NCI-H526 treated with DMSO at 0.1 percent for 48 hours (cell line): ENCODE data around the gene MST1.

Source experiments
- DNase-seq: peaks from one replicate; lab custom pipeline; 2025; lab: John Stamatoyannopoulos, UW

MST1 gene

DNA sequence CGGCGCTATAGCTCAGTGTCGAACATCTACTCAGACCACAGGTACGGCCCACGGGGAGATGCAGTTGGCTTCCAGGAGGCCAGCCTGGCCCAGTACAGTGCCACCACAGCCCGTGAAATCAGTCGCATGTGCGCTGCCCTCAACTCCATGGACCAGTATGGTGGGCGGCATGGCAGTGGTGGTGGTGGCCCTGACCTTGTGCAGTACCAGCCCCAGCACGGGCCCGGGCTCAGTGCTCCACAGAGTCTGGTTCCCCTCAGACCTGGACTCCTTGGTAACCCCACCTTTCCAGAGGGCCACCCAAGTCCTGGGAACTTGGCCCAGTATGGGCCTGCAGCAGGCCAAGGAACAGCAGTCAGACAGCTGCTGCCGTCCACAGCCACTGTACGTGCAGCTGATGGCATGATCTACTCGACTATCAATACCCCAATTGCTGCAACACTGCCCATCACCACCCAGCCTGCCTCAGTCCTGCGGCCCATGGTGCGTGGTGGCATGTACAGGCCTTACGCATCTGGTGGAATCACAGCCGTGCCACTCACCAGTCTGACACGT lies 33.5 kb downstream of the MST1 start:
- no peak for DNase-seq

DNA sequence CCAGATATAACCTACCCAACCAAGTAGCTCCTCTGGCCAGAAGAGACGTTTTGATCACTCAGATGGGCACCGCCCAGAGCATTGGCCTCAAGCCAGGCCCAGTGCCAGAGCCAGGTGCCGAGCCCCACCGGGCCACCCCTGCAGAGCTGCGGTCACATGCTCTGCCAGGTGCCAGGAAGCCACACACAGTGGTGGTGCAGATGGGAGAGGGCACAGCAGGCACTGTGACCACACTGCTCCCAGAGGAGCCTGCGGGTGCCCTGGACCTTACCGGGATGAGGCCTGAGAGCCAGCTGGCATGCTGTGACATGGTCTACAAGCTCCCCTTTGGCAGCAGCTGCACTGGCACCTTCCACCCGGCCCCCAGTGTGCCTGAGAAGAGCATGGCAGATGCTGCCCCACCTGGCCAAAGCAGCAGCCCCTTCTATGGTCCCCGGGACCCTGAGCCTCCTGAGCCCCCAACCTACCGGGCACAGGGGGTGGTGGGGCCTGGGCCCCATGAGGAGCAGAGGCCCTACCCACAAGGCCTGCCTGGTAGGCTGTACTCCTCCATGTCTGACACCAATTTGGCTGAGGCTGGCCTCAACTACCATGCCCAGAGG lies 34.2 kb downstream of the MST1 start:
- DNase-seq: no peak

DNA sequence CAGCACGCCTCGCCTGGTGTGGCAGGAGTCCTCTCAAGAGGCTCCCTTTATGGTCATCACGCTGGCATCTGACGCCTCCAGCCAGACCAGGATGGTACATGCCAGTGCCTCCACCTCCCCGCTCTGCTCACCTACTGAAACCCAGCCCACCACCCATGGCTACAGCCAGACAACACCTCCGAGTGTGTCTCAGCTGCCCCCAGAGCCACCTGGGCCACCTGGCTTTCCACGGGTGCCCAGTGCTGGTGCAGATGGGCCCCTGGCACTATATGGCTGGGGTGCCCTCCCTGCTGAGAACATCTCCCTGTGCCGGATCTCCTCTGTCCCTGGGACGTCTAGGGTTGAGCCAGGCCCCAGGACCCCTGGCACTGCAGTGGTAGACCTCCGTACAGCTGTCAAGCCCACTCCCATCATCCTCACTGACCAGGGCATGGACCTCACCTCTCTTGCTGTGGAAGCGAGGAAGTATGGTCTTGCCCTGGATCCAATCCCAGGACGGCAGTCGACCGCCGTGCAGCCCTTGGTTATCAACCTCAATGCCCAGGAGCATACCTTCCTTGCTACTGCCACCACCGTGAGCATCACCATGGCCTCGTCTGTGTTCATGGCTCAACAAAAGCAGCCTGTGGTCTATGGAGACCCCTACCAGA lies 35.0 kb downstream of the MST1 start:
- no peak for DNase-seq

DNA sequence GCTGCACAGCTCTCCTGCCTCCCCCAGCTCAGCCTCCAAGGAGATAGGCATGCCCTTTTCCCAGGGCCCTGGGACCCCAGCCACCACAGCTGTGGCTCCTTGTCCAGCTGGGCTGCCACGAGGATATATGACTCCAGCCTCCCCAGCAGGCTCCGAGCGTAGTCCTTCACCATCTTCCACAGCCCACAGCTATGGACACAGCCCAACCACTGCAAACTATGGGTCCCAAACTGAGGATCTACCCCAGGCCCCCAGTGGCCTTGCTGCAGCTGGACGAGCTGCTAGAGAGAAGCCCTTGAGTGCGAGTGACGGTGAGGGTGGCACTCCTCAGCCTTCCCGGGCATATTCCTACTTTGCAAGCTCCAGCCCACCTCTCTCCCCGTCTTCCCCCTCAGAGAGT lies 35.7 kb downstream of the MST1 start:
- DNase-seq: no peak

DNA sequence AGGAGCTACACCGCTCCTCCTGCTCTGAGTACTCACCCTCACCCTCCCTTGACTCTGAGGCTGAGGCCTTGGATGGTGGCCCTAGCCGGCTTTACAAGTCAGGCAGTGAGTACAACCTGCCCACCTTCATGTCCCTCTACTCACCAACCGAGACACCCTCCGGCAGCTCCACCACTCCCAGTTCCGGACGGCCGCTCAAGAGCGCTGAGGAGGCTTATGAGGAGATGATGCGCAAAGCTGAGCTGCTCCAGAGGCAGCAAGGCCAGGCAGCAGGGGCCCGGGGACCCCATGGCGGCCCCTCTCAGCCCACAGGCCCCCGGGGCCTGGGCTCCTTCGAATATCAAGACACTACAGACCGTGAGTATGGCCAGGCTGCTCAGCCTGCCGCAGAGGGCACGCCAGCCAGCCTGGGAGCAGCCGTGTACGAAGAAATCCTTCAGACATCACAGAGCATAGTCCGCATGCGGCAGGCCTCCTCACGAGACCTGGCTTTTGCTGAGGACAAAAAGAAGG lies 36.3 kb downstream of the MST1 start:
- no peak for DNase-seq

DNA sequence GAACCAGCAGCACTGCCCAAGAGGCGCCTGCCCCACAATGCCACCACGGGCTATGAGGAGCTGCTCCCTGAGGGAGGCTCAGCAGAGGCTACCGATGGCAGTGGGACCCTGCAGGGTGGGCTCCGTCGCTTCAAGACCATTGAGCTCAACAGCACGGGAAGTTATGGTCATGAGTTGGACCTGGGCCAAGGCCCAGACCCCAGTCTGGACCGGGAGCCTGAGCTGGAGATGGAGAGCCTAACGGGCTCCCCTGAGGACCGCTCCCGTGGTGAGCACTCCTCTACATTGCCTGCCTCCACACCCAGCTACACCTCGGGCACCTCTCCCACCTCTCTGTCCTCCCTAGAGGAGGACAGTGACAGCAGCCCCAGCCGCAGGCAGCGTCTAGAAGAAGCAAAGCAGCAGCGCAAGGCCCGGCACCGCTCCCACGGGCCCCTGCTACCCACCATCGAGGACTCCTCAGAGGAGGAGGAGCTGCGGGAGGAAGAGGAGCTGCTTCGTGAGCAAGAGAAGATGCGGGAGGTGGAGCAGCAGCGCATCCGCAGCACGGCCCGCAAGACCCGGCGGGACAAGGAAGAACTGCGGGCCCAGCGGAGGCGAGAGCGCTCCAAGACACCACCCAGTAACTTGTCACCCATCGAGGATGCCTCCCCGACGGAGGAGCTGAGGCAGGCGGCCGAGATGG lies 36.9 kb downstream of the MST1 start:
- DNase-seq: no peak

DNA sequence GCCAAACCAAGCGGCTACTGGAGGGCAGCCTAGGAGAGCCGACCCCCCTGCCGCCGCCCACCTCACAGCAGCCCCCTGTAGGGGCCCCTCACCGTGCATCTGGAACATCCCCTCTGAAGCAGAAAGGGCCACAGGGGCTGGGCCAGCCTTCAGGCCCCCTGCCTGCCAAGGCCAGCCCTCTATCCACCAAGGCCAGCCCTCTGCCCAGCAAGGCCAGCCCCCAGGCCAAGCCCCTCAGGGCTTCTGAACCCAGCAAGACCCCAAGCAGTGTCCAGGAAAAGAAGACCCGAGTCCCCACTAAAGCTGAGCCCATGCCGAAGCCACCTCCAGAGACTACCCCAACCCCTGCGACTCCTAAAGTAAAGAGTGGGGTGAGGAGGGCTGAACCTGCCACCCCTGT lies 38.6 kb downstream of the MST1 start:
- no peak for DNase-seq

DNA sequence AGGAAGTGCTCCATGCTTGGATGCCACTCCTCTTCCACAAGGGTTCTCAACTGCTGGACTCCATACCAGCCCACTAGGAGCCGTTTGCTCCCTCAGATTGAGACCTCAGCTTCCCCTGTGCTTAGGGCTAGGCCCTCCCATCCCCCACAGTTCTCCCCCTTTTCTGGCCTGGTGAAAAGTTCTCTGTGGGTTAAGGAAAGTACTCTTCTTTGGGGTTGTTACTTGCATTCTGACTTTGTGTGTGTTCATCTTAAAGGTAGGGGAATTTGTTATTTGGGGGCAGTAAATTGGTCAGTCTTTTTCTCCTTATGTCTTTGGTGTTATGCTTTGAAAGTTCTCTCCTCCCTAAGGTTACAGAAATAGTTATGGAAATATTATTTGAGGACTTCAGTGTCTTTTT lies 39.1 kb downstream of the MST1 start:
- no peak for DNase-seq

DNA sequence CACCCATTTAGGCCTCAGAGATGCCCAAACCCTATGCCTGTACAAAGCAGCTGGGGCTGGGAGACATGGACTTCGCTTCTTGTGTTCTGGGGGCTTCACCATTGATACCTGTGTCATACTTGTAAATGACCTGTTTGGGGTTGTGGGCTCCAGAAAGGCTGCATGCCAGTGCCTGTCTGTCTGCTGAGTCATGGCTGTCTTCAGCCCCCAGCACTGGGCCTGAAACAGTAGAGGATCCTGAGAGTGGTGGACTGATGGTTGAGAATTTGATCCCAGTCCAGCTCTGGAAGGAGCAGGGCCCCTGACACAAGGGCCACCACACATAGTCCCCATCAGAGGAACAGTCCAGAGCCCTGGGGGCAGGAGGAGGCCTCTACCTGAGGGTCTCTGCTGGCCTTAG lies 39.7 kb downstream of the MST1 start:
- no peak for DNase-seq

DNA sequence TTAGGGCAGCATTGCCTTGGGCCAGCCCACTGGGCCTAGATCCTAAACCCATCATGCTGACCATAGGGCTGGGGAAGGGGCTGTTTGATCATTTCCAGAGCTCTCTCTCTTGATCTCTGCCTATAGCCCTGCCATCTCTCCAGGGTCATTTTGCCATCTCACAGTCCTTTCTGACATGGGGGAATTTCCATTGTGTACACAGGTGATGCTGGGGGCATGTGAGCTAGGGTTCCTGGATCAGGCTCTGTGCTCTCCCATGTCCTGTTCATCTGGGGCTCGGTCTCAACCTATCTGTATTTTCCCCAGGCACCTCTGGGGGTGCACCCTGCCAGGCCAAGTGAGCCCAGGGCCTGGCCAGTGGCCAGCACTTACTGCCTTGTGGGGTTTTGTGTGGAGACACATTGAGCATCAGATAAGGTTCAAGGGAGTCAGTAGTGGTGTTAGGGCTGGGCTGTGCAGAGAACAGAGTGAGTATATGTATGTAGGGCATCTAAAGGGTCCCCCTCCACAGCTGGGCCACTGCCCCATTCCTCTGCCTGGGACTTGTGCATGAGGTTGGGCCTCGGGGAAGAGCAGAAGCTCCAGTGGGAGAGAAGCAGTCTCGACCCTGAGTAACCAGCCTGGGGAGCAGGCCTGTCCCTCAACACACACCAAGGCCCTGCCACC lies 40.8 kb downstream of the MST1 start:
- no peak for DNase-seq

DNA sequence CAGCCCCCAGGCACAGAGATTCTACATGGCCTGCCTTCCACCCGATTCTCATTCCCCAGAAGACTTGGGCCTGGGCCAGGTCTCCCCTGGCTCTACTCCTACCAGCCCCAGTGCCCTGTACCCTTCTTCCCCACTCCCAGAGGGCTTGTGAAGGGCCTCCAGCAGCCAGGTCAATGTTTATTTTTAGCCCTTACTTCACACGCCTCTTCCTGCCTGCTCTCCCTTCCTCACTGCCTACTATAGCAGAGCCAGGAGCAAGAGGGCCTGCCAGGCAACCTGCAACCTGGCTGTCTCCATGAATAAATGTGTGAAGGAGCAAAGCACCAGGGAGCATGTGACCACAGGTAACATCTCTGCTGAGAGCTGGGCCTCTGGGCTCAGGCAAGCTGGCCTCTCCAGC lies 41.5 kb downstream of the MST1 start:
- no peak for DNase-seq

DNA sequence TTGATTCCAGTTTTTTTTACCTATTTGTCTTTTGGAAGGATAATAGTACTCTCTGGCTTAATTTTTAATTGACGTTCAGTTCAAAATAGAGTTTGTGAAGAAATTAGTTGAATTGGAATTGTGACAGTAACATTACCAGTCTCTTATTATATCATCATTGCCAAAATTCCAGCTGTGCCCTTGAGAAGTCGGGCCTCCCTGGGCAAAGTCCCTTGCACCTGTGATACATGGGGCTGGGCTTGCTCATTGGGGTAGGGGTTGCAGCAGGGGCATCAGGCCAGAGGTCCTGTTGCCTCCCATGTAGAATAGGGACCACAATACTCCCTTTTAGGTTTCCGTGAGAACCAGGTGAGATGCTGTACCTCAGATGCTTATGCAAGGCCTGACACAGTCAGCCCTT lies 43.0 kb downstream of the MST1 start:
- no peak for DNase-seq

DNA sequence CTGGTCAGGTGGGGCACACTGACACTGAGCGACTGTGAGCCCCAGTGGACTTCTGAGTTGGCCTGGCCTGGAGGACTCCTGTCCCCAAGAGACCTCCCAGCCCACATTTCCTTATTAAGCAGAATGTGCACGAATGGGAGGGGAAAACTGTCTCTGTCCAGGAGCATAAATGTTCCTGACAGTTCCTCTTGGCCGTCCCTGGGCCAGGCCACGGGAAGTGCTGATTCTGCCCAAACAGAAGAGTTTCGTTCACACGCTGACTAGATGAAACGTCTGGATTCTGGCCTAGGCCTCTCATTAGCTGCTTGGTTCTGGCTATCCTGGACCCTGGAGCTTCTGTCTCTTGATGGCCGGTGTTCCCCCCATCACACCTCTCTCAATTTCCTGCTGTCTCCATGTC lies 44.6 kb downstream of the MST1 start:
- DNase-seq: no peak

DNA sequence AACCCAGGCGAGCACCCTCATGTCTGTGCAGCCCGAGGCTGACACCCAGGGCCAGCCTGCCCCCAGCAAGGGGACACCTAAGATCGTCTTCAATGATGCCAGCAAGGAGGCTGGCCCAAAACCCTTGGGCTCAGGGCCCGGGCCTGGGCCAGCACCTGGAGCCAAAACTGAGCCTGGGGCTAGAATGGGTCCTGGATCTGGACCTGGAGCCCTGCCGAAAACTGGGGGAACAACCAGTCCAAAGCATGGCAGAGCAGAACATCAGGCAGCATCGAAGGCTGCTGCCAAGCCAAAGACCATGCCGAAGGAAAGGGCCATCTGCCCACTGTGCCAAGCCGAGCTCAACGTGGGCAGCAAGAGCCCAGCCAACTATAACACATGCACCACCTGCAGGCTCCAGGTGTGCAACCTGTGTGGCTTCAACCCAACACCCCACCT lies 46.5 kb downstream of the MST1 start:
- no peak for DNase-seq

DNA sequence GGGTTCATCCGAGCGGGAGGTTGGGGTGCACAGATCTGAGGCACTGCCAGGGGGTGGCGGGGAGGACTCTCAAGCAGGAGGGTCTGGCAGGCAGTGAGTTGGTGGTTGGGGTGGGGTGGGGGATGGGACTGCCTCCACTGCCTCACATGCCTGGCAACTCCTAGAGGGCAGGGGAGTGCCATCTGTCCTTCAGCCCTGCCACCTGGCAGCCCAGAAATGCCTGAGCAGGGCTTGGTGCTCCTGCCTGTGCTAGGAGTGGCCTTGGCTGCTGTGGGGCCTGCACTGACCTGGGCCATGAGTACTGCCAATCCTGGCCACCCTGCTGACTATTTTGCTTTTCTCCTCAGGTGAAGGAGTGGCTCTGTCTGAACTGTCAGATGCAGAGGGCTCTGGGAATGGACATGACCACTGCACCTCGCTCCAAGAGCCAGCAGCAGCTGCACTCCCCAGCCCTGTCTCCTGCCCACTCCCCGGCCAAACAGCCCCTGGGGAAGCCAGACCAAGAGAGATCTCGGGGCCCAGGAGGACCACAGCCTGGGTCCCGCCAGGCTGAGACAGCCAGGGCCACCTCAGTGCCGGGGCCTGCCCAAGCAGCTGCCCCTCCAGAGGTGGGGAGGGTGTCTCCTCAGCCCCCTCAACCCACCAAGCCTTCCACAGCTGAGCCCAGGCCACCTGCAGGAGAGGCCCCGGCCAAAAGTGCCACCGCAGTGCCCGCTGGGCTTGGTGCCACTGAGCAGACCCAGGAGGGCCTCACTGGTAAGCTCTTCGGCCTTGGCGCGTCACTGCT lies 47.2 kb downstream of the MST1 start:
- no peak for DNase-seq

DNA sequence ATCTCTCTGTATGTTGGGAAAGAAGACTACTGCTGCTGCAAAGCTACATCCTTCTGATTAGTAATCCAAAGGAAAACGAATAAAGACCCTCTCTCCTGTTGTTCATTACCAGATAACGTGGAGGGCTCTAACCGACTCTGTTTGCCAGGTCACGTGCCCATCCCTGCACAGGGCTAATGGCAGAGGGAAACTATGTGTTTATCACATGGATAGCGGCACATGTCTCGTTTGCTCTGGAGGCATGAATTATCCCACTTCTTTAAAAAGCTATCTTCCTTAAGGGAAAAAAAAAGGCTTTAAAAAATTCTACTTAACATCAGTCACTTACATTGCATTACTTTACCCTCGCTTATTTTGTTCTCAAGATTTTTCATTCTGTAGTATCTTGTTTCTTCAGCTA lies 48.0 kb downstream of the MST1 start:
- DNase-seq: no peak

DNA sequence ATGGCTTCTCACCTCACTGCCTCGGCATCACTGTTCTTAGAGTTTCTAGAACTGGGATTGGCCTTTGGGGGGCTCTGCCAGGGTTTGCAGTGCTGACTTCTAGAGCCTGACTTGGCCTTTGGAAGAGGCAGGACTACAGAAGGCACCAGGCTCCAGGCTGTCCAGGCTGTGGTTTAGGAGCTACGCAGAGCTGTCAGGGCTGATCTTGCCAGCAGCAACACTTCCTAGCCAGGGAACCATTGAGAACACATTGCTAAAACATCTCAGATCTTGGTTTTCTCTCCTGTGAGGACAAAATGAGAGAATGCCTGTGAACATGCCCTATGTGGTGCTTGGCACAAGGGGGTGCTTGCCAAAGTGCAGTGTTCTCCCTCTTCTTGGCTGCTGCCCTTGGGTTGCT lies 49.7 kb downstream of the MST1 start:
- DNase-seq: no peak

DNA sequence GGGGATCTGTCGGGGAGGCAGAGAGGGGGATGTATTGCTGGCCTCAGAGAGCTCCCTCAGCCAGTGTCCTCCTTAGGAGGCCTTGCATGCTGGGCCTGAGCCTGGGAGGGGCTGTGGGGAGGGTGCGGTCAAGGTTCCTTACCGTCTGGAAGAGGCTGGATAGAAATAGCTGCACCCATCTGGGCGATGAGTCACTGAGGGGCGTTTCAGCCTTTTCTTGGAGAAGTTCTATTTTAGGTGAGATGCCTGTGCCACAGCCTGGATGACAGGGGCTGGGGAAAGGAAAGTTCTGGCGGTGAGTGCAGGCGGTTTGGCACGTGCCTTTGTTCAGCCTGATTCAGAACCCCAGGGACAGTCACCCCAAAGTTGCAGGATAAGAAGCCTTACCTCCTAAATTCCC lies 50.8 kb downstream of the MST1 start:
- no peak for DNase-seq

DNA sequence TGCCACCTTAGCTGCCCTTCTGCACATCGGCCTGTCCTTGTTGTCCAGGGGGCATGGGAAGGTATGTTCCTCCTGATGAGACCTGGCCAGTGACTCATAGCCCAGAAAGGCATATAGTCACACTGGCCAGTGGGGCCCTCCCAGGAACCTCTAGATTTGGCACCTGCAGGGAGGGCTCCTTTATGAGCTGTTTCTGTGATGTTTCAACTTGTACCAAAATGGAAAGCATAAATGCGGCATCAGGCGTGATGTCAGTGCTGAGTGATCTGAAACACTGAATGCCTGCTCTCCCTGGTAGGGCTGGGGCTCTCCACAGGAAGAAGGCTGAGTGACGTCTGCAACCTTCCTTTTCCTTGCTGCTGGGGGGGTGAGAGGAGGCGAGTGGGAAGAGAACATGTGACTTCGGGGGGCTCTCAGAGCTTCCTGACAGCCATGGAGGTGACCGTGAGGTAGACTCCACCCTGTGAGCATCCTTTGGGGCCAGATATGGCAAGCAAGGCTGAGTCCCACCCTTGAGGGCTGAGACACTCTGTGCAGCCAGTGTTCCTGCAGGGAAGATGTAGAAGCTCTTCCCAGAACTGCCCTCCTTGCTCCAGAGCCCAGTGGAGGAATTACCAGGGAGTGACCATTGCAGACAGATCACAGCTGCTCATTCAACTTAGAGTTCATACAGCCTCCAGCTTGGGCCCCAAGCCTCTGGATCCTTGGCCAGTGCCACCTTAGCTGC lies 52.2 kb downstream of the MST1 start:
- DNase-seq: no peak

DNA sequence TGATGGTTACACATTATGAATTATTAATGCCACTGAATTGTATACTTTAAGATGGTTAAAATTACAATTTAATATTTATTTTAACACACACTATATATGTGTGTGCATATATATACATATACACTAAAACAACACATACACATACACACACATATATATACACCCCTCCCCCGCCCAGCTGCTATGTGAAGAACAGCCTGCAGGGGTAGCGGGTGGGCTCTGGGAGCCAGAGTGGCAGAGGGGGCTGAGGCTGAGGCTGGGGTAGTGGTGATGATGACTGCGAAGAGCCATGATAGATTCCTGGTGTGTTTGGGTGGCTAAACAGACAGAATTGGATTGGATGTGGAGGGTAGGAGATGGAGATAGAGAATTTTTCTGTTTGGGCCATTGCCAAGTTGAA lies 54.5 kb downstream of the MST1 start:
- no peak for DNase-seq
